ENCODE results near the gene ALS2CL.
A peak's percentile ranks its signal among the peaks of the same experiment; 100 is the strongest.

ALS2CL gene

DNA sequence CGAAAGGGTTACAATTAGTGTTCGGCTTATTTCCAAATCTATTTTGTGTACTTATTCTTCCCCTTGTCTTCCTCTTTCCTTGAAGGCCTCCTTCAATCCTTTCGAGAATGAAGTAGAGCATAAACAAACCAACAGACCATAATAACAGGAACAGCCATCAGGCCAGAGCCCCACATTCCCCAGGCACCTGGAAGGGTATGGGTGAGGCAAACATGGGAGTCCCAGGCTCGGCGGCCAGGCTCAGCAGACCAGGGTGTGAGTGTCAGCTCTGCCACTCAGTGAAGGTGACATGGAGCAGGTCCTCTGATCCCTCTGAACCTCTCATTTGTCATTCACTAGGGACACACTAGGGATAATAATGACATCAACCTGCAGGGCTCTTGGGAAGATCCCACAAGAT, 13.8 kb downstream of the ALS2CL start:
- no peak for TF ChIP-seq SUZ12 (IDR thresholded peaks at IDR 0.05; ENCODE audit: extremely low read depth, insufficient read depth, insufficient read length)
- no peak for TF ChIP-seq ZNF274 (IDR thresholded peaks at IDR 0.05; ENCODE audit: low read depth, low read length)
- TF ChIP-seq YY1 (IDR thresholded peaks at IDR 0.05; ENCODE audit: insufficient read depth, insufficient read length): no peak
- H3K4me1 ChIP-seq (ENCODE audit: insufficient read depth, insufficient read length): peaks cover 15% of the 10 kb centered on the region

DNA sequence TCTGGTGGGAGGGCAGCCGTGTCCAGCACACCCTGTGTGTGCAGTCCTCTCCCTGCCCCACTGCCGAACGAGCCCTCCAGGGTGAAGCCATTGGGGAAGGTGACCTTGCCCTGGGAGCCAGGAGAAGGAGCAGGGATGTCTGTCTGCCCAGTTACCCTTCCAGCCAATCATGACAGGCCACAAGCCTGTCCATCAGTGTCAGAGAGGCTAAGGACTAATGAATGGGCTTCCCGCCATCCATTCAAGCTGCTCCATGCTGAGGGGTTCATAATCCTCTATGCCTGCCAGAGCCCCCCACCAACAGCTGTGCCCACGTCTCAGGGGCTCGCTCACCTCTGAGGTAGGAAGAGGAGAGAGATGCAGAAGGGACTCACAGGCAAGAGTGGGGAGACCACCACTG, 15.2 kb downstream of the ALS2CL start:
- no peak for DNase-seq (ENCODE audit: low read depth, low spot score)
- H3K27me3 ChIP-seq (ENCODE audit: insufficient read depth, insufficient read length): no peaks in the 10 kb centered on the region
- TF ChIP-seq ZNF274 (IDR thresholded peaks at IDR 0.05; ENCODE audit: low read depth, low read length) (no peak), YY1 (IDR thresholded peaks at IDR 0.05; ENCODE audit: insufficient read depth, insufficient read length) (no peak), SUZ12 (IDR thresholded peaks at IDR 0.05; ENCODE audit: extremely low read depth, insufficient read depth, insufficient read length) (no peak)
- H3K36me3 ChIP-seq (ENCODE audit: insufficient read depth, insufficient read length, low read length): peaks cover 20% of the 10 kb centered on the region
- peaks cover 21% of the 10 kb centered on the region for H3K4me1 ChIP-seq (ENCODE audit: insufficient read depth, insufficient read length)
- H3K9ac ChIP-seq (ENCODE audit: insufficient read length, low read depth): no peak overlapping the region
- H3K4me3 ChIP-seq (ENCODE audit: insufficient read length, low read depth): no peak overlapping the region
- no peaks in the 10 kb centered on the region for H3K9me3 ChIP-seq (ENCODE audit: insufficient read depth, low read length)

More for the DNA sequence above, 13.8 kb downstream of the ALS2CL start:
- Histone ChIP-seq H3K36me3 (ENCODE audit: insufficient read depth, insufficient read length, low read length) (peaks cover 12% of the 10 kb centered on the region), H3K9ac (ENCODE audit: insufficient read length, low read depth) (no peak overlapping the region), H3K9me3 (ENCODE audit: insufficient read depth, low read length) (no peaks in the 10 kb centered on the region), H3K27me3 (ENCODE audit: insufficient read depth, insufficient read length) (no peaks in the 10 kb centered on the region), H3K4me3 (ENCODE audit: insufficient read length, low read depth) (no peak overlapping the region)
- DNase-seq (ENCODE audit: low read depth, low spot score): no peak

- Histone ChIP-seq H3K27me3 (ENCODE audit: insufficient read depth, insufficient read length) (no peaks in the 10 kb centered on the region), H3K4me1 (ENCODE audit: insufficient read depth, insufficient read length) (peaks cover 24% of the 10 kb centered on the region), H3K36me3 (ENCODE audit: insufficient read depth, insufficient read length, low read length) (peaks cover 17% of the 10 kb centered on the region), H3K9me3 (ENCODE audit: insufficient read depth, low read length) (no peaks in the 10 kb centered on the region), H3K4me3 (ENCODE audit: insufficient read length, low read depth) (no peak overlapping the region), H3K9ac (ENCODE audit: insufficient read length, low read depth) (no peak overlapping the region)
- TF ChIP-seq YY1 (IDR thresholded peaks at IDR 0.05; ENCODE audit: insufficient read depth, insufficient read length) (no peak), SUZ12 (IDR thresholded peaks at IDR 0.05; ENCODE audit: extremely low read depth, insufficient read depth, insufficient read length) (no peak), ZNF274 (IDR thresholded peaks at IDR 0.05; ENCODE audit: low read depth, low read length) (no peak)
- DNase-seq (ENCODE audit: low read depth, low spot score): no peak
Measured at GRCh38 chr3:46677411-46677726, 16.1 kb downstream of the ALS2CL start.

DNA sequence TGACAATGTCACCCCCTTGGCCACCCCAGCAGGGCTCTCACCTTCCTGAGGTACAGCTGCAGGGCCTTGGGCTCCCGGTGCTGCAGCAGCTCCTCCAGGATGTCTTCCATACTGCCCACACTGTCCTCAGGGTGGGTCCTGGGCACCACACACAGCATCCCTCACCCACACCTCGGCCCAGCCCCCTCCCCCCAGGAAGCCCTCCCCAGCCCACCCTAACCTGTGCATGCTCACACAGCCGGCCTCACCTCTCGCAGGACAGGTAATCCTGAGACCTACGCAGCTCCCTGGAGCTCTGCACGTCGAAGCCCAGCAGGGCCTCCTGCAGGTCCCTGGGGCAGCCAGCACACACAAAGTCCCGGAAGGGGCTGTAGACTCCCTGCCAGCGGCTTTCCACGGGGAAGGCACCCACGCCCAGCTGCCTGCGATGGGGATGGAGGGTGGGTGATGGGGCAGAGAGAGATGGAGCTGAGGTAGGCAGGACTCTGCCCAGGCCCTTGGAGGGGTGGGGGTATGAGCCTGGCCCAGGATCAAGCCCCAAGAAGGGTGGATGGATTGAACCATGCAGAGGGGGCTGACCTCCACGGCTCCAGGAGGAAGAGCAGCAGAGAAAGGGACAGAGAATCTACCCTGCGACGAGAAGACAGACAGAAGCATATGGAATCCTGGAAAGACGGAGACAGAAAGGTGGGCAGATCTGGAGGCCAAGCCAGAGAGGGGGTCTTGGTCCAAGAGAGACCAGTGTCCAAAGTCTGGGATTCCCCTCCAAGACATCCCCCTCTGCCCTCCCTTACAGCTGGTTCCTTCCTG, 16.7 kb downstream of the ALS2CL start:
- H3K4me1 ChIP-seq (ENCODE audit: insufficient read depth, insufficient read length): peaks cover 24% of the 10 kb centered on the region
- H3K36me3 ChIP-seq (ENCODE audit: insufficient read depth, insufficient read length, low read length): peaks cover 17% of the 10 kb centered on the region
- TF ChIP-seq ZNF274 (IDR thresholded peaks at IDR 0.05; ENCODE audit: low read depth, low read length) (no peak), SUZ12 (IDR thresholded peaks at IDR 0.05; ENCODE audit: extremely low read depth, insufficient read depth, insufficient read length) (no peak), YY1 (IDR thresholded peaks at IDR 0.05; ENCODE audit: insufficient read depth, insufficient read length) (no peak)
- H3K9ac ChIP-seq (ENCODE audit: insufficient read length, low read depth): peak overlapping the region; percentile 17
- H3K9me3 ChIP-seq (ENCODE audit: insufficient read depth, low read length): no peaks in the 10 kb centered on the region
- no peaks in the 10 kb centered on the region for H3K27me3 ChIP-seq (ENCODE audit: insufficient read depth, insufficient read length)
- no peak overlapping the region for H3K4me3 ChIP-seq (ENCODE audit: insufficient read length, low read depth)
- DNase-seq (ENCODE audit: low read depth, low spot score): no peak

DNA sequence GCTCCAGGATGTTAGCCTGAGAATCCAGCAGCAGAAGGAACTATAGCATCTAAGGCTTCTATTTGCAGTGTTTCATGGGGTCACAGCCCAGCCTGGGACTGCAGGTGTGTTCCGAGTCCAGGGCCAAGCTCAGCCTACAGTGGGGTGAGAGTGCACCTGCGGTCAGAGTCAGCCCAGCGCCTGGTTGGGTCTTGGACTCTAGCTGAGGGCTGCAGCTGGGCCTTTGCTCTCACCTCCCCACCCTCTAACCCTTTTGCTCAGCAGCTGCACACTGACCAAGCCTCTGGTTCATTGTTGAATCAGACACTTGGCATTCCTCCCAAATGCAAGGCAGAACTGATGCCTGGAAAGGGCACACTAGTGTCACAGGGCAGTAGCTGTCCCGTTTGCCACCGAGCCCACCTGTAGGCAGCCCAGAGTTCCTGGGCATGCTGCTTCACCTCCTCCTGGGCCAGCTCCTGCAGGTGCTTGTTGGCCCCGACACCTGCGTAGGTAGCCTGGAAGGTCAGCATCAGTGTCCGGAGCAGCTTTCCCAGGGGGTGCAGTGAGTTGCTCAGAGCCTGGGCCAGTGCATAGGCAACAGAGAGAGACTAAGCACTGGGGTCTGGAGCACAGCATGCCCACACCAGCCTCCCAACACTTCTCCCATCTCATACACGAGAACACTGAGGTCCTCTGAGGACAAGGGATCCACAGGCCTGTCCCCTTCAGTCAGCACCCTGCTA, 17.5 kb downstream of the ALS2CL start:
- no peak overlapping the region for H3K9ac ChIP-seq (ENCODE audit: insufficient read length, low read depth)

GRCh38 chr3:46675426-46675825, 18.1 kb downstream of the ALS2CL start:
- Histone ChIP-seq H3K27me3 (ENCODE audit: insufficient read depth, insufficient read length) (no peaks in the 10 kb centered on the region), H3K4me1 (ENCODE audit: insufficient read depth, insufficient read length) (peaks cover 17% of the 10 kb centered on the region)

More for the DNA sequence above, 17.5 kb downstream of the ALS2CL start:
- Histone ChIP-seq H3K4me3 (ENCODE audit: insufficient read length, low read depth) (no peak overlapping the region), H3K9me3 (ENCODE audit: insufficient read depth, low read length) (no peaks in the 10 kb centered on the region), H3K4me1 (ENCODE audit: insufficient read depth, insufficient read length) (peaks cover 17% of the 10 kb centered on the region), H3K27me3 (ENCODE audit: insufficient read depth, insufficient read length) (no peaks in the 10 kb centered on the region), H3K36me3 (ENCODE audit: insufficient read depth, insufficient read length, low read length) (peaks cover 13% of the 10 kb centered on the region)
- TF ChIP-seq YY1 (IDR thresholded peaks at IDR 0.05; ENCODE audit: insufficient read depth, insufficient read length) (no peak), SUZ12 (IDR thresholded peaks at IDR 0.05; ENCODE audit: extremely low read depth, insufficient read depth, insufficient read length) (no peak), ZNF274 (IDR thresholded peaks at IDR 0.05; ENCODE audit: low read depth, low read length) (no peak)
- no peak for DNase-seq (ENCODE audit: low read depth, low spot score)

More at GRCh38 chr3:46675426-46675825, 18.1 kb downstream of the ALS2CL start:
- Histone ChIP-seq H3K4me3 (ENCODE audit: insufficient read length, low read depth) (no peak overlapping the region), H3K9me3 (ENCODE audit: insufficient read depth, low read length) (no peaks in the 10 kb centered on the region), H3K9ac (ENCODE audit: insufficient read length, low read depth) (no peak overlapping the region), H3K36me3 (ENCODE audit: insufficient read depth, insufficient read length, low read length) (peaks cover 15% of the 10 kb centered on the region)
- DNase-seq (ENCODE audit: low read depth, low spot score): no peak
- no peak for TF ChIP-seq ZNF274 (IDR thresholded peaks at IDR 0.05; ENCODE audit: low read depth, low read length)
- no peak for TF ChIP-seq SUZ12 (IDR thresholded peaks at IDR 0.05; ENCODE audit: extremely low read depth, insufficient read depth, insufficient read length)
- TF ChIP-seq YY1 (IDR thresholded peaks at IDR 0.05; ENCODE audit: insufficient read depth, insufficient read length): no peak
